AG04449 (cell line): ENCODE data around the gene PAH.

ENCODE experiments used
- CTCF ChIA-PET: fragments of 350-600 bp; formaldehyde crosslinking; extraction: SDS; loops from one replicate; lab custom pipeline; 2021; ENCODE audit warnings: antibody characterized with exemption; lab: Yijun Ruan, JAX
- POLR2A ChIA-PET: fragments of 400-600, 350-600 bp; formaldehyde crosslinking; extraction: SDS; loops from one replicate; lab custom pipeline; 2020; ENCODE audit warnings: antibody characterized with exemption, inconsistent platforms; lab: Yijun Ruan, JAX
- DNase-seq: peaks from one replicate; pipeline ENCODE4 v3.0.0-alpha.2; 2010; ENCODE audit warnings: low read depth, low spot score
- H3K4me3 ChIP-seq: 2 replicates; pipeline ENCODE4 v1.5.1; 2011; ENCODE audit warnings: low read depth, mild to moderate bottlenecking, control low read depth, low read length
- CTCF ChIP-seq: IDR thresholded peaks from one replicate; pipeline ENCODE4 v1.5.1; 2011; ENCODE audit warnings: mild to moderate bottlenecking, moderate library complexity, low read length, control low read depth, inconsistent platforms; ENCODE audit not compliant: insufficient read depth; ENCODE audit errors: missing control alignments

The PAH gene

GRCh38 chr12:102812344-102812743, 104.7 kb downstream of the PAH start:
- DNase-seq, result no peak
- no peak overlapping the region for H3K4me3 ChIP-seq
- TF ChIP-seq CTCF, result no peak
- CTCF ChIA-PET, result interaction anchor here (1.9 kb wide), 1 partner anchor 9 kb away, joined by 6 read pairs; no protein-coding TSS in a partner anchor
- POLR2A ChIA-PET, result no interaction called here

- no peak for DNase-seq
- no peak overlapping the region for H3K4me3 ChIP-seq
- ChIA-PET POLR2A (no interaction called here), CTCF (interaction anchor here (0.7 to 1.9 kb wide), 5 partner anchors 10 to 1030 kb away, joined by 3 to 6 read pairs (median 4); no protein-coding TSS in a partner anchor)
- peak; percentile 23 for TF ChIP-seq CTCF
These were observed 105.8 kb downstream of the PAH start for GRCh38 chr12:102811110-102811737.

- no peak for DNase-seq
- CTCF ChIA-PET, result no interaction called here
- no peak for TF ChIP-seq CTCF
- no peak overlapping the region for H3K4me3 ChIP-seq
- POLR2A ChIA-PET, result no interaction called here
These were observed 108.6 kb downstream of the PAH start for GRCh38 chr12:102808412-102808811.

- no peak for TF ChIP-seq CTCF
- CTCF ChIA-PET, result no interaction called here
- POLR2A ChIA-PET, result no interaction called here
- DNase-seq, result no peak
- no peak overlapping the region for H3K4me3 ChIP-seq
These were observed 110.5 kb downstream of the PAH start for GRCh38 chr12:102806592-102806991.

- POLR2A ChIA-PET, result no interaction called here
- H3K4me3 ChIP-seq, result no peak overlapping the region
- CTCF ChIA-PET, result no interaction called here
- no peak for TF ChIP-seq CTCF
- DNase-seq, result no peak
These were observed 110.9 kb downstream of the PAH start for GRCh38 chr12:102806110-102806509.

- H3K4me3 ChIP-seq, result no peak overlapping the region
- CTCF ChIA-PET, result interaction anchor here (1.0 kb wide), 1 partner anchor 317 kb away, joined by 3 read pairs; no protein-coding TSS in a partner anchor
- no peak for TF ChIP-seq CTCF
- DNase-seq, result no peak
- POLR2A ChIA-PET, result no interaction called here
These were observed 116.5 kb downstream of the PAH start for GRCh38 chr12:102800565-102800964.
